GM18499 (cell line): ENCODE data around the gene CALML3.

Source experiments
- ATAC-seq: cut with Tn5 transposase; IDR thresholded peaks from one replicate; pipeline ENCODE4 v1.9.1; 2021; ENCODE audit warnings: moderate number of reproducible peaks; ENCODE audit not compliant: insufficient read depth, unreplicated experiment

Gene CALML3

GRCh38 chr10:5522913-5523560 lies 1.7 kb upstream of the CALML3 start:
- no peak for ATAC-seq

DNA sequence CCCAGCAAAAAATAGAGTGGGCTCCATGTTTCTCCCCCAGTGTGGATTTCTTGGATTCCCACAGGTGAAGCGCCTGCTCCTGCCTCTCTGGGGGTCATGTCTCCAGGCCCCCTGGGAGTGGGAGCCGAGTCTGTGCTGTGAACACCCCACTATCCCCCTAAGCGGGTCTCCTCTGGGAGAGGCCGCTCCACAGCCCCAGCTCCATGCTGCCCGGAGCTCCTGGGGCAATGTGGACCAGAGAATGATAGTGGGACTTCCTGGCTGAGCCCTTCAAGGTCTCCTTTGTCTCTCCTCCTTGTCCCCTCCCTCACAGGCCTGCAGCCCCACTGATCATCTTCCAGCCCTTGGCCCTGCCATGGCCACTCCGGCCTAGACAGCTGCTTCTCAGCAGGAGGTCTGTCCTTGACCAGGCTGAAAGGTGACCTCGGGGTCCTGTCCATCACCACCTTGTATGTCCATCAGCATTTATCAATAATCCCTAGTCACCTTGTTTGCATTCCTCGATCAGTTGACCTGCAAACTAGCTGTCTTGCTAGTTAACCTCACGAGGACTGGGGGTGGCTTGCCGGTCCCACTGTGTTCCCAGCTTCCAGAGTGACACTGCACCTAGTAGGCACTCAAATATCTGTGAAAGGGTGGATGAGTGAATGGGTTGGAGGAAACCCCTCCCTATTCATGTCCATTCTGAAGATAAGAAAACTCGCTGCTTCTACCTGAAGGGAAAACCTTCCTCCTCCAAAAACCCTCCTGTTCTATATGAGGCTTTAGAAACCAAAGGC lies 776 bp upstream of the CALML3 start:
- ATAC-seq = no peak

GRCh38 chr10:5525561-5526341 lies 990 bp downstream of the CALML3 start:
- no peak for ATAC-seq

DNA sequence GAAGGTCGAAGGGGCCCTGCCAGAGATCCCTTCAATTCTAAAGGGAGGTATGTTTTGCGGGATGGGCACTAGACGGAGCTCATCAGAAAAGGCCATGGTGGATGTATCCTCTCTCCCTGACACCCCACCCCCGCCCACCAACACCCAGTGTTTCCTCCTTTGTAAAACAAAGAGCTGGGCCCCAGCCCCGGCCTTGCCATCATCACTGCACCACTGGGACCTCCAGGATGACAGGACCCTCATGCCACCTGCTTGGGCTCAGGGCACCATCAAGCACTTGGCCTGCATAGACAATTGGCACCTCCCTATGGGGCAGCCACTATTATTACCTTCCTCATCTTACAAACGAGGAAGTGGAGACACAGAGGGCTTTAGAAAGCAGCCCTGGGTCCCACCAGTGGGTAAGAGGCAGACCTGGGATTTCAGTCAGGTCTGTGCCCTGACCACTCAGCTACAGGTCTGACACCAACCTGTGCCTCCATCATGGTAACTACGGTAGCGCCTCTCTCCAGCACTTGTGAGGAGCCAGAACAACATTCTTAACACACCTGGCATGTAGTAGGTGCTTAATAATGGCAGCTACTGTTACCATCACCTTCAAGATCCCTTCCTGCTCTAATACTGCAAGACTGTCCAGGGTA lies 2.0 kb downstream of the CALML3 start:
- ATAC-seq = no peak

DNA sequence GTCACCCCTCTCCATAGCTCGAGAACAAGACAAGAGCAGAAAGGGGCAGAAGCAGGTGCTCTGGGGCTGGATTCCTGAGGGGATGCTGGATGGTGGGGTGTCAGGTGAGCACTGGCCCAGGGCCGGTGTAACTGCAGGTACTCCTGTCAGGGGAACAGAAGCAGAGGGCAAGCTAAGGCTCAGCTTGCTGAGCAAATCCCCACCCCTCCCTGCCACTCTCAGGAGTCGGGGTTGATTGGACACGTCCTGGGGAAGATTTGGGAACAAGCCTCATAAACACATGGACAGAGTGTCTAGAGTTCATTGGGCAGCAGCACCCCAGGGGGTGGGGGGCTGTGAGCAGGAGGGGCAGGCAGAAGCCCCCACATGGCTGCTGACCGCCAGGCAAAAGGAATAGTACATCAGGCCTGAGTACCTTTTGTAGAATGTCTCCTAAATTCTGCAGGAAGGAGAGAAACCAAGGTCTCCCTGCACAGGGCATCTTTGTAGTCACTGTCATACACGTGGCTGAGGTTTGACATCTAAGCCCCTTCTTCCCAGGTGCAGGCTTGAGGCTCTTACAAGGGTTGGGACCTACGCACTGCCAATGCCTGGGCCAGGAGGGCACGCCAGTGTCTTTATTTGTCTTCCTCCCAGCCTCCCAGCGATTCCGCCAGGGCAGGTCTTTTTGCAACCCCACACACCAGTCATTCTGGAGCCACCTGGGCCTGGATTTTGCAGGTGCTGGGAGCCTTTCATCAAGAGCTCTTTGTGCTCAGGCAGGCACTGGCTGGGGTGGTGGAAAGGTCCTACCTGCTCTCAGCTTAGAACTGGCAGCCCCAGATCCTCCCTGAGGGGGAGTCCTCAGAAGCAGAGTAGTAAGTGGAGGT lies 2.8 kb downstream of the CALML3 start:
- no peak for ATAC-seq

- no peak for ATAC-seq
These were observed 4.4 kb downstream of the CALML3 start for GRCh38 chr10:5528989-5529701.

DNA sequence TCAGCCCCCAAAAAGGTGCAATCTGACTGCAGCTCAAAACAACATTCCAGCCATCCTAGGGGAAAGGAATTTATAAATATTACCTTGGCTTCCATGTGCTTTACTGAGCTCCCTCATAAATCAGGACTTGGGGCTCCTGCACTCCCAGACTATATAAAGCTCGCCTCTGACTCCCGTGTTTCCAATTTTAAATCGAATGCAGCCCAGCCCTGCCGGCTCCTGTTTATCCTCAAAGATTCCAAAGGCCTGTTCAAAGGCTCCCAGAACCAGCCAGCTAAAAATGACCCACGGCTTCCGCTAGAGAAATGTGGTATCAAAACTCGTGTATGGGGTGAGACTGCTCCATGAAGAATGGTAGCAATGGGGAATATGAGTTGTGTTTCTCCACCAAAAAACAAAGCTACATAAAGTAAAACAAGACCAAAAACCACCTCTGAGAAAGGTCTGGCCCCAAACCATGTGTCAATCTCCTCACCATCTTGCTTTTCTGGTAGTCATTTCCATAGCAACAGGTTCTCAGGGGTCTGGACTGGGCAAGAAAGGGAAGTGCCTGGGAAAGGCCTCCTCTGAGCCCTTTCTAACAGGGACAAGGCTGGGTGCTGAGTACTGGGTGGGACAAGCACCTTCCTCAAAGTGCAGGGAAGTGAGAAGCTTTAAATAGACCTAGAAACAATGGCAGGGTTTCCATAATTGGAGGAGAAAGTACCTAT lies 5.1 kb downstream of the CALML3 start:
- ATAC-seq = no peak

DNA sequence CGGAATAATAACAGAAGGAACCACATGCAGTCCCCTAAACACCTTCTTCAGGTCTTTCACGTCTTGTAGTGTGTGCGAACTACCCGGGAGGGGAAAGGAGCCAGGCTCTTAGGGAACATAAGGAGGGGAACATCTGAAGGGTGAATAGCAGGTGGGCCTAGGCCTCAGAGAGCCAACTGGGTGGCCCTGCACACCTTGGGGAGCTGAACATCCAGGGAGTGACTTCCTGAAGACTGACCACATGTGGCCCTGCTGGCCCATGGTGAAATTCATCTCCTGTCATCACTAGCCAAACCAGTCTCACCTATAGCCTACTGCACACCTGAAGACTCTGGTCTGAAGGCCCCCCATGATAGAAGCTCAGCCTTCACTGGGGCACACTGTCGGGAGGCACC lies 5.6 kb downstream of the CALML3 start:
- no peak for ATAC-seq

GRCh38 chr10:5530846-5531557 lies 6.2 kb downstream of the CALML3 start:
- no peak for ATAC-seq

DNA sequence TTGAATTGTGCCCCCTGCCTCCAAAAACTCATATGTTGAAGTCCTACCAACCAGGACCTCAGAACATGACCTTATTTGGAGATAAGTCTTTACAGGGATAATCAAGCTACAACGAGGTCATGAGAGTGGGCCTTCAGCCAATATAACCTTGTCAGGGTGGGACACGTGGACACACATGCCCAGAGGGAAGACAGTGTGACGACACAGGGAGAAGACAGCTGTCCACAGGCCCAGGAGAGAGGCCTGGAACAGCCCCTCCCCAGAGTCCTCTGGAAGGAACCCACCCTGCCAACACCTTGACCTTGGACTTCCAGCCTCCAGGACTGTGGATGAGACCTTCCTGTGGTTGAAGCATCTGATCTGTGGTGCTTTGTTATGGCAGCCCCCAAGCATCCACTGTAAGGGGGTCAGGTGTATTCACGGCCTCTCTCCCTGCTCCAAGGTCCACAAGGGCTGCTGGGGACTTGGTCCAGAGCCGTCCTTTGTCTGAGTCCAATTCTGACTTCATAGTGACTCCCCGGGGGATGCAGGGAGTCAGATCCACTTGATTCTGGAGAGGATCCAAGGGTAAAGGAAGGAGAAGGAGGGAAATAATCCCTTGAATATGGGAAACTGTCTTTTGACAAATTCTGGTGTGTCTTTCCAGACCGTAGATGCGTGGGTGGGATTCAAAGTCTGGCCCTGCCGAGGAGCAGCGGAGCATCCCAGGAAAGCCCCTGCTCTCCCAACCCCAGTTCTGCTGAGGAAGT lies 7.0 kb downstream of the CALML3 start:
- ATAC-seq = no peak

GRCh38 chr10:5532307-5532605 lies 7.5 kb downstream of the CALML3 start:
- no peak for ATAC-seq

DNA sequence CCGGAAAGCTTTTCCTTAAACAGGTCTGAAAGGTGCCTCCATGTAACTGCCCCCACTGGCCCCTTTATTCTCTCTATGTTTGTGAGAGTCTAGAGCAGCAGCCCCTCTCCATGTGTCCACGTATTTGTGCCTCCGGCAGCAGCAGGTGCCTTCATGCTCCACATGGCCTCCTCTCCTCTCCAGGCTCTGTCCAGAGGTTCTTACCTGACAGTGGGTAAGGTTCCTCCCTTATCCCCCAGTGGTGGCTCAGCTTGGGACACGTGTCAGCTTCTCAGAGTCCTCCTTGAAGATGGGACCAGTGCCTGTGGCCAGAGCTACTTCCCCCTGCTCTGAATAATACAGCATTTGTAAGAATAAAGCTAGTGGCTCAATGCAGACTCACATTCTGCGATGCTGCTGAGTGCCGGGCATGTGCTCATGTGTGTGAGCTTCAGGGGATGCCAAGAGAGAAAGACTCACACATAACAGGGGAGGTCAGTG lies 7.9 kb downstream of the CALML3 start:
- no peak for ATAC-seq

GRCh38 chr10:5533098-5533731 lies 8.5 kb downstream of the CALML3 start:
- ATAC-seq = no peak

GRCh38 chr10:5534051-5534821 lies 9.5 kb downstream of the CALML3 start:
- ATAC-seq = no peak

DNA sequence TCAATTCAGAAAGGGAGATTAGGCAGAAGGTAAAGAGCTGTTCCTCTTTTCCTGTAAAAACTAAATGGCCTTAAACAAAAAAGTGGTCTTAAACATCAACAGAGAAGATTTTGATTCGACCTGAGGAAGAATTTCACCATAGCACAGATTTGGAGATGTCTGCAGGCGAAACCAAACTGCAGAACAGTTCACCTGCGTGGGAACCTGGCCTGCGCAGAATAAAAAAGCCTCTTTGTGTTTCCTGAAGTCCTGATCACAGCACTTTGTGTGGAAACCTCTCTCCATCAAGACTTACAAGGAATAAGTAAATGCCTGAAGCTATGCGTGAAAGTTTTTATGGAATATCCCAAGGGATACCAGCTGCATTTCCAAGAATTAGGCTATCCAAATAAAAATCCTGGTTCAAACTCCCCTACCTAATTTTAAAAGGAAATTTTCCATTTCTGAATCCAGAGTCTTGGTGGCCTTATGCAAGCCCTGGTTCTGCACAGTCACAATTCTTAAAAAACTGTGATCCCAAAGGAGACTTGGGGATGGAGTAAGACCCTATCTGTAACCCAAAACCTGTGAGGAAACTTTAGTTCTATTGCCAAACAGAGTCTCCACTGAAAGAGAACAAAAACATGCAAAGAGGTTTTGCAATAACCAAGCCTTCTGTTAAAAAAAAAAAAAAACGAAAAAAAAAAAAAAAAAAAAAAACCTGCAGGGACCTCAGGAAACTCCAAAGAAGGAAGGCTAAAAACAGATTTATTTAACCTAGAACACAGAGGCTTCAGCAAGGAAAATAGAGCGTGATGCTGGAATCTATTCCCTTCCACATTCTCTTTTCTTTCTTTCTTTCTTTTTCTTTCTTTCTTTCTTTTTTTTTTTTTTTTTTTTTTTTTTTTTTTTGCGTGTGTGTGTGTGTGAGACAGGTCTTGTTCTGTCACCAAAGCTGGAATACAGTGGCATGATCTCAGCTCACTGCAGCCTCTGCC lies 10.4 kb downstream of the CALML3 start:
- no peak for ATAC-seq
